Measurements from ENCODE around the gene SHC3.
A peak's percentile ranks its signal among the peaks of the same experiment; 100 is the strongest.

The SHC3 gene

GRCh38 chr9:89185980-89186379 lies 7.4 kb upstream of the SHC3 start:
- DNase-seq, result no peak

- DNase-seq, result no peak
Measured at GRCh38 chr9:89183146-89183545, 4.5 kb upstream of the SHC3 start.

- no peak for DNase-seq
Measured at GRCh38 chr9:89182369-89182768, 3.8 kb upstream of the SHC3 start.

DNA sequence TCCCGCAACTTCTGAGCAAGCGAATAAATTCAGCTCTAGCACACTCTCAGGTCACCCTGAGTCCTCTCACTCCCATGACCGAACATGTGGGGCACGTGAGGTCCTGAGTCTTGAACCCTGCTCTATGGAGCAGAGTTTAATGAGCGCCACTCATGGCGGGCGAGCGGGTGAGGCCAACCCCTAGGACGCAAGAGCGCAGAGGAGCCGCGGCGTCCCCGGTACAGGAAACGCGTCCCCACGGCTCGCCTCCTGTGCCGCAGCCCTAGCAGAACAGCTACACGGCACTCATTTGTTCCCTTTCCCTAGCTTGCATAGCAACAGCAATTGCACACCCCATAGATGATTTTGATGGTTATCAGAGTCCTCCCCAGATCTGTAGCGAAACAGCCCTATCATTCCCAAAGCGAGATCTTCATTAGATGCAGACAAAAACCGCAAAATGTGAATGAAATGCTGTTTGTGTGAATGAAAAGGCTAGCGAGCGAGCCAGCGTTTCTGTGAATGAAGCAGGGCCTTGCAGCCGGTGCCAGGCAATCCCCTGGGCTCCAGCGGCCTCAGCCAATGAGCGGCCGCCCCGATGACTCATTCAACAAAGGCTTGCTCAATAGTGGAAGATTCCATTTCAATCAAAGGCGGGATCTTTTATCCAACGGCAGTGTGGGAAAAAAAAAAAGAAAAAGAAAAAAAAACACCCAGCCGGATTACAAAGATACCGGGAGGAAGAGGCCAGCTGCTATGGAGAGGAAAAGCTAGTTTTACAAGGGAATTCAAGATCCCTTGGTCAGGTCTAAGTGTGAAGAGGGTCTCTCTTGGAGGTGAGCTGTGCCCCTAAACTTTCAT lies 1.5 kb upstream of the SHC3 start:
- peak in 1 of 2 experiments; percentile 64 for DNase-seq

GRCh38 chr9:89179540-89179894 lies 899 bp upstream of the SHC3 start:
- no peak for DNase-seq

DNA sequence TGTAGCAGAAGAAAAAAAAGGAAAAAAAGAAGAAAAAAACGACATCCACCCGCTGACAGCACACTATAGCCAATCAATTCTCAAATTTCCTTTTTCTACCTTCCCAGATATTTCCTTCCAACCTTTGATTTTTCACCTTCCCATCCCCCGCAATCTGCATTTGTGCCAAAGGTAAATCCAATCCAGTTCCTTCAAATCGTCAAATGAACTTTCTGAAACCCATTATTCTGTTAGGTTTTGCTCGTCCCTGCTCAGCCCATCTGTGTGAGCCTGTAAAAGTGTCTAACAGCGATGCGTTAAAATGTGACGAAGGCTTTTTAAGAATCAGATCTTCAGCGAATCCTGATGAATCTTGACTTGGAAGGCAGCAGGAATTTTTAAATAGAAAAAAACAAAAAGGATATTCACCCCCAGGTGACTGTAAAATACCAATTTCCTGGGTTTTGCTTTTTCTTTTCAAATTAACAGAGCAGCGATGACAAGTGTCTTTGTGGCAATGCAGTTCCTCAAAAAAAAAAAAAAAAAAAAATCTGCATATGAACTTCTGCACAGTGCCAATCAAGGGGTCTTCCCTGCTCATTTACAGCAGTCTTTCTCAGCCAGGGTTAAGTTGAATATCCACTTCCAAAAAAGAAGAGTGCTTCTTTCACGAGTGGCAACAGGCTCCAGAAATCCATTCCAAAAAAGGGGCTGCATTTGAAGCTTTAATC lies 367 bp upstream of the SHC3 start:
- DNase-seq, result no peak

DNA sequence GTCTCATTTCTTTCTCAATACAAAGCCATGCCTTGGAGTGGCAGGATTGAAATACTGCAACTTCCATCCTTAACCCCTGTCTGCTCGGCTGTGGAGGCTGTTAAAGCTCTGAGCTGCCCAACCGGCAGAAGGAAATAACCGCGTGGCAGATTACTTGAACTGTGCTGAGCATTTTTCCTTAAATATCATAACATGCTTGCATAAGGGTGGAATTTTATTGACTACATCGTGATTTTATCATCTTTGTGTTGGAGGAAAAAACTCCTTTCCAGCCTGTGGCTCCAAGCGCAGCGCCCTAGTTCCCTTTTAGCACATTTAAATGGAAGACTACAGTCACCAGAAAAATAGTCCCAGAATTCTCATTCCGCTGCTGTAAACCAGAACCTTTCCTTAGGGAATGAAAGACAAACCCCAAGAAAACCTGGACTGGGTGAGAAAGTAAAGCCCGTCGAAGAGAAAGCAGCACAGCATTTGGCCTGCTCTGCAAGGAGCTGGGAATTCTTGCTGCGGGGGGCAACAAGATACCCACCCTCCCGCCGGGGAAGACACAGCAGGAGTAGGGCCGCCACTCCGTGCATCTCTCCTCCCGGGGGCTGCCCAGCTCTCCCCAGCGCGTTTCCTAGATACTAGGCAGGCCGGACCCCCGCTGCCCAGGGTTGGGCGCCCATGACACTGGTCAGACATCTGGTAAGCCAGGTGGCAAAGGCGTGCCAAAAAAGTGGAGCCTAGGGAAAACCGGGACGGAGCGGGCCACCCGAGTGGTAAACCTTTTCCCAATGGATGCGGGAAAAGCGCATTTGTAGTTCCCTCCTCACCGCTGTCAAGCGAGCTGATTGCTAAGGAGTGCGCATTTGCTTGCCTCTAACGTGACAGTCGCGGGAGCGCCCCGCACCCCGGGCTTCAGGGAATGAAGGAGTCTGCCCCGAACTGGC lies 1.3 kb downstream of the SHC3 start:
- DNase-seq, result no peak

DNA sequence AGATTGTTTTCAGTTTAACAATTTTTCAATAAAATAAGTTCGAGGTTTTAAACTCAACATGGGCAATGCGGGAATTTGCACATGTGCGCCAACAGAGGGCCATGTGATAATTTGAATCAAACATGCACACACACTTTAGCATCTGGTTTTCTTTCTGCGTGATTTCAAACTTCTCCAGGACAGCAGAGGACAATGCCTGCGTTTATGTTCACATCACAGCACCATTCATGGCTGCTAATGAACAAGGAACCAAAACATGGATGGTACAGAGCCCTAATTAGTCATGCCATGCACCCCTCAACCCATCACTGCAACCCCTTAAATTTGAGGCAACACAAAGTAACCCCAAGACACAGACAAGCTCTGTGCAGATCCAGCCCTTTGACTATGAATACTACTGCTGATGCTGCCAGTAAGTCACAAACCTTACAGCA lies 2.8 kb downstream of the SHC3 start:
- no peak for DNase-seq

GRCh38 chr9:89174291-89174690 lies 4.3 kb downstream of the SHC3 start:
- no peak for DNase-seq

GRCh38 chr9:89173072-89173471 lies 5.5 kb downstream of the SHC3 start:
- no peak for DNase-seq

DNA sequence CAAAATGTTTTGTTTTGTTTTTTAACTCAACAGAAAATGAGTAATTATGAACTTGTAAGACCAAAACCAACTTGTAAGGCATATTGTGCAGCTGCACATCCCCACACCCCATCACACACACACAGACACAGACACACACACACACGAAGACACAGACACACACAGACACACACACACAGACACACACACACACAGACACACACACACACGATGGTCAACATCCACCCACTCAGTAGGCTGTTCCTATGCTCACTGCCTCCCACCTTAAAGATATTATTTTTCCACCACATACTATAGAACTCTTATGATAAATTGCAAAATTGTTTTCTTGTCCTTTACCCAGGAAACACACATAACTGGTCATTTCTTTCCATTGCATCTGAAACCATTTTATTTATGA lies 6.2 kb downstream of the SHC3 start:
- no peak for DNase-seq

DNA sequence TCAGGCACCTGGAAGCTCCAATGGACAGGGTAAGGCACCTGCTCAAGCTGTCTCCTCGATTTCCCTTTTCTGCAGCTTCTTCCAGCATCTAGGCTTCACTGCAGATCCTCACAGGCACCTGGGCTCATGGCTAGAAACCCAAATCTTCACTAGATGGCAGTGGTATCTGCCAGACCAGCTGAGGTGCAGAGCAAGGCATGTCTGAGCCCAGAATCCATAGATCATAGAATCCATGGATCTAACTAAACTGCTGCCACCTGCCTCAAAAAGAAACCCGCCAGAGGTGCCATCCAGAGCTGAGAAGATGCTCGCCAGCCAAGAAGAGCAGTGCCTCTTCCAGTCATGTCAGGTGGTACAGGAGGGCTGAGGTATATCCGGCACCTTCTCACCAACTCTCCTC lies 6.9 kb downstream of the SHC3 start:
- DNase-seq, result no peak

DNA sequence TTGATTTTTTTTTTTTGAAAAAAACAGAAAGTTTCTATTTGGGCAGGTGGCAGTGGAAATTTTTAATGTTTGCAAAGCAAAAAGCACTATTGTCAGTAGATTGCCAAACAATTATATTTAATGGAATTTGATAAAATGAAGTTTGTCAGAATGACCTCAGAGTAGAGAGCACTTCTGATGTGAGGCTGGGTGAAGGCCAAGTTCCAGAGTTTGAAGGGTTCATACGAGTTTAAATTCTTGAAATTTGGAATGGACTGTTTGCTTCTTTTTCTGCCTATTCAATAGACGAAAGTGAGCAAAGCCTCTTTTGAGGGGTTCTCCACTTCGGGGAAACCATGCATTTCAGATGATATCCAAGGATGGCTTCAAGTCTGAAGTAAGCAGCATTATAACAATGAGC lies 7.4 kb downstream of the SHC3 start:
- DNase-seq, result no peak

- no peak for DNase-seq
Measured at GRCh38 chr9:89168901-89169813, 9.5 kb downstream of the SHC3 start.

DNA sequence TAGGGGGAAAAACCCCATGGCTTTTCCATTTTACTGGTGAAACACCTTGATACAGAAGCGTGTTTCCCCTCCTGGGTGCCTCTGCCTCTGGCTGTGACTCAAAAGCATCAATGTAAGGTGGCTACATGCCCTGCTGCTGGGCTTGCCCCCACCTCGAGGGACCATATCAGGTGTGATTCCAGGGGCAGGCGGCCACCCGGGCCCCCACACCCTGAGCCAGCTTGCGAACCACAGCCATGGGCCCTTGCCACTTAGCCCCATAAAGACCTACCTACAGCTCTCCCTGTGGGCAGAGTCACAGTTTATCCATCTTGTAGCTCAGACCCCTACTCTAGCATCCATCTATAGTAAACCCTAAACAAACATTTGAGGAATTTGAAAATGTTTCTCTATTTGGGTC lies 10.8 kb downstream of the SHC3 start:
- no peak for DNase-seq

- no peak for DNase-seq
Measured at GRCh38 chr9:89166852-89167251, 11.8 kb downstream of the SHC3 start.

DNA sequence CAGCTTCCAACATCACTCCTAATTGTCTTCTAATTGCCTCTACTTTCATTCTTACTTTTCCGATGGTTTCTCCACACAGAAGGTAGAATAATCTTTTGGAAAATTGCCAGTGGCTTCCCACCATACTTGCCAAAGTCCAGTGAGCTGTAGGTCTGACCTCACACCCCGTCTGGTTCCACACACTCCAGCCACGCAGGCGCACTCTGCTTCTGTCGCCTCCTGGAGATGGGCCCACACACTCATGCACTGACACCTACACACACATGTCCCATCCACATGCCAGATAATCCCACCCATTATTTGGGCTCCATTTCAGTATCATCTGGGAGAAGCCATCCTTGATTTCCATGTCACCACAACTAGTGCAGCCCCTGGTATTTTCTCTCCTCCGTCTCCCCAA lies 12.7 kb downstream of the SHC3 start:
- DNase-seq, result no peak

DNA sequence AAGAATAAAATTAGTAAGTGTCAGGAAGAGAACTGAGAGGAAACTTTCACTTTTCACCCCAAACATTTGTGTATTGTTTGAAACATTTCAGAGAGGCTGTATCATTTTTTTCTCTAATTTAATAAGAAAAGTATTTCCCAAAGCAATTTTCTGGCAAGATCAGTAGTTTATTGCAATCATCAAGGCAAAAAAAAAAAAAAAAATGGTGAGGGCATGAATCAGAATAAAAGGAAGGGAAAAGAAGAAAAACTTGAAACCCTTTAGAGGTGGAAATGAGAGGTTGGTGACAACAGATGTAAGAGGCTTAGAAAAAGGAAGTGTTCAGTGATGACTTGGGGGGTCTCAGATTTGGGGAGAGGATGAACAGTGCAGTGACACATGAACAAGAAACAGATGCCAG lies 13.3 kb downstream of the SHC3 start:
- no peak for DNase-seq

- no peak for DNase-seq
Measured at GRCh38 chr9:89161221-89161620, 17.4 kb downstream of the SHC3 start.

DNA sequence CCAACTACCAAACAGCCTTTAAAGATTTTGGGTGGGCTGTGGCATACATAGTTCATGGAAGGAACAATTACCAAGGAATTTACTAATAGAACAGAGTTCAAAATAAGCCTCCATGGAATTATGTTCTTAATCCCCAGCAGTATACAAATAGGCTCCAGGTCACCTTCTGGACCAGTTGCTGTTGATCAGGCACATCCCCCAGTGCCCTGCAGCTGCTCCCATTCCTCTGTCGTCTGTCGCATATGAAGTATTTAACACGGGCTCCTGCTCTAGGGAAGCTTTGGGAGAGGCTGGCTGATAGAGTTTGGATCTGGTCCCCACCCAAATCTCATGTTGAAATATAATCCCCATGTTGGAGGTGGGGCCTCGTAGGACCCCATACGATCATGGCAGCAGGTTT lies 17.8 kb downstream of the SHC3 start:
- no peak for DNase-seq

DNA sequence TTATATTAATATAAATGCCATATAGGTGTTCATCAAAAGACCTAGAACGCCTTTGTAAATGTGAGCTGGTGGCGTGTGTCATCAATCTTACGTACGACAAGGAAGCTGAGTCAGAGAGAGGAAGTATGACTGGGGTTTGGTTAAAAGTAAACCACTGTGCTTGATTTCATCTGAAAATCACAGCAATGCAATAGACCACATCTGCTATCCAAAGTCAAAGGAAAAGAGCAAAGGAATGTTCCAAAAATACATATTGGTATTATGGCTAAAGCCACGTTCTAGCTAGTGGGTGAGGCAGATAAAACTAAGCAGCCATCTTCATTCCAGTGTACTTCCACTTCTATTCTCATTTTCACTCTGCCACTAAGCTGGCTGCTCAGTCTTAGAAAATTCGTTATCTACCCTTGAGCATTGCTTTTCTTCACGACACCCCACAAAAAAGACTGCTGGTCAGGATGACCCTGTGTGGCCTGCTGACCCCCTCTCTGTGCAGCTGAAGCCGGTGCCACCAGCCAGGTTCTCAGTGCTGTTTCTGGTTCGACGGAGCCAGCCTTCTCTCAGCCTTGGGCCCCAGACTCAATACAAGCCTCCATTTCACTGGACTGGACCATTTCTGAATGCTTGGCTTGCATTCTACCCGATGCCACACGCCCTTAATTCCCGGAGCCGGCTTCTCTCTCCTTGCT lies 23.8 kb downstream of the SHC3 start:
- DNase-seq, result no peak

- no peak for DNase-seq
Measured at GRCh38 chr9:89154218-89154617, 24.4 kb downstream of the SHC3 start.

Data from cerebellar nuclear complex (tissue), 1 donor.